RWPE1 (cell line): ENCODE results near the gene NAGS.
"Not testable (repeated sequence)": the region's sequence is repeated elsewhere in the genome, so short reads cannot be mapped to it uniquely, and the experiment has no call there.

Experiments used
- CTCF ChIA-PET: fragments of 350-600 bp; sonication (Branson Sonifier 250); formaldehyde crosslinking; extraction: SDS; loops from one replicate; lab custom pipeline; 2021; lab: Yijun Ruan, JAX
- POLR2A ChIA-PET: fragments of 400-600 bp; formaldehyde crosslinking; extraction: SDS; loops from one replicate; lab custom pipeline; 2020; ENCODE audit warnings: antibody characterized with exemption; ENCODE audit not compliant: low non-redundant PET; lab: Yijun Ruan, JAX
- DNase-seq: peaks from one replicate; pipeline ENCODE4 v3.0.0; 2012; ENCODE audit warnings: low spot score
- H3K27ac ChIP-seq: fragments of 450-650 bp; 2 replicates; pipeline ENCODE4 v1.5.1; 2017
- CTCF ChIP-seq: fragments of 450-650 bp; conservative IDR thresholded peaks from 2 replicates; pipeline ENCODE4 v1.5.1; 2017; ENCODE audit warnings: low read depth, mild to moderate bottlenecking

The NAGS gene

DNA sequence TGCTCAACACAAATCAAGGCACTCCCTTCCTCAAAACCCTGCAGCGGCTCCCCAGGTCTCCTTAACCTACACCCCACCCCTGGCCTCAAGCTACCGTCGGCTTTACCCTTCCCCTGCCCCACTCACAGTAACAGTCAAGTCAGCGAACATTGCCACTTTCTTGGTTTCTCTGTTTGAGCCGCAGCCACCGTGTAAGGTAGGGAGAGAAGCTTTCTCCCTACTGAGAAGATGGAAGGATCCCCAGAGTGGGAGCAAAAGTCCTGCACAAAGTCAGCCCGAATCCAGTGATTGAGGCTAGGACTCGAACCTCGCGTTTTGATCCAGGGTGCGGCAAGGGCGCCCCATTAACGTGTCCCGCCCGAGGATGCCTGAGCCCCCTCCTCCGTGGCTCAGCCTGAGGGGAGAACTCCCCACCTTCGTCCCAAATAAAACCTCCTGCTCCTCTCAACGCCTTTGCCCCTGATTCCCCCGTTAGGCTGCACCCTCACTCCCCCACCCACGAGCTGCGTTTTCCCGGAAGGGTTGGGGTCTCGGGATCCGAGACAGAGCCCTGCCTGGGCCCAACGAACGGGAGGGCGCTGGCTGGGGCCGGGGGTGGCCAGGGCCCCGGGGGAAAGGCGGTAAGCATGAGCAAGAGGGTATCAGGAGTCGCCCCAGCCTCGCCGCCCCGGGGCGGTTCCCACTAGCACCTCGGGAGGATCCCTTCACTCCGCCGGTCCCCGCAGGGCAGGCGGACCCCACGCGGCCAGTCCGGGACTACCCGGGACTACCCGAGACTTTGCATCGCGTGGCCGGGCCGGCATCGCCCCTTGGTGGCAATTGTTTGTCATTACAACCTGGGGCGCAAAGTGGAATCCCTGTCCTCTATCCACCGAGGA, 9.9 kb upstream of the NAGS start:
- peak; percentile 87 for TF ChIP-seq CTCF
- POLR2A ChIA-PET = no interaction called here
- peak; percentile 63 for DNase-seq
- CTCF ChIA-PET = interaction anchor here (0.6 to 2.3 kb wide), 11 partner anchors 44 to 777 kb away, joined by 3 to 18 read pairs (median 3); no protein-coding TSS in a partner anchor
- H3K27ac ChIP-seq = no peak overlapping the region

DNA sequence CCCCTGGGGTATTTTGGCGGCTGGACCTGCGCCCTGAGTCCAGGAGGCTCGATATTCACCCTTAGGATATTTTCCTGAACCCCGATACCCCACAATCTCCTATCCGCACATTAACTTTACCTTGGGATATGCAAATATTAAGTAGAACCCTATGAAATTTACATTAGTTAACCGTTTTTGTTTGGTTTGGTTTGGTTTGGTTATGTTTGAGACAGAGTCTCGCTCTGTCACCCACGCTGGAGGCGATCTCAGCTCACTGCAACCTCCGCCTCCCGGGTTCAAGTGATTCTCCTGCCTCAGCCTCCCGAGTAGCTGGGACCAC, 9.3 kb upstream of the NAGS start:
- no peak overlapping the region for H3K27ac ChIP-seq
- ChIA-PET POLR2A (interaction anchor here (0.6 kb wide), 1 partner anchor 134 kb away, joined by 3 read pairs; no protein-coding TSS in a partner anchor), CTCF (interaction anchor here (0.7 to 2.3 kb wide), 7 partner anchors 12 to 154 kb away, joined by 3 to 18 read pairs (median 4); no protein-coding TSS in a partner anchor)
- TF ChIP-seq CTCF = peak; percentile 61
- DNase-seq = no peak

DNA sequence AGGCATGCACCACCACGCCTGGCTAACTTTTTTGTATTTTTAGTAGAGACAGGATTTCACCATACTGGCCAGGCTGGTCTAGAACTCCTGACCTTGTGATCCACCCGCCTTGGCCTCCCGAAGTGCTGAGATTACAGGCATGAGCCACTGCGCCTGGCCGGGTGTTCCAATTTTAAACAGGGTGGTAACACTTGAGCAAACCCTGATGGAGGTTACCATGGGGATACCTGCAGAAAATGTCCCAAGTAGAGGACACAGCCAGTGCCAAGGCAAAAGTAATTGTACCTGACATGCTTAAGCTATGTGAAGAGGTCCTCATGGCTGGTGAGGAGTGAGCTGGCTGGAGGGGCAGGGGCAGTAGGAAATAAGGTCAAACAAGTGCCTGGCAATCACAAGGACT, 7.2 kb upstream of the NAGS start:
- POLR2A ChIA-PET, H3K27ac ChIP-seq, DNase-seq: not testable (repeated sequence)
- CTCF ChIA-PET = interaction anchor here (1.1 to 2.3 kb wide), 3 partner anchors 53 to 171 kb away, joined by 3 to 8 read pairs (median 4); no protein-coding TSS in a partner anchor

GRCh38 chr17:43998552-43998951, 5.9 kb upstream of the NAGS start:
- CTCF ChIA-PET = interaction anchor here (1.2 to 2.3 kb wide), 2 partner anchors 55 to 120 kb away, joined by 4 to 8 read pairs; no protein-coding TSS in a partner anchor
- TF ChIP-seq CTCF = no peak
- POLR2A ChIA-PET = no interaction called here
- no peak overlapping the region for H3K27ac ChIP-seq
- no peak for DNase-seq

- ChIA-PET CTCF (no interaction called here), POLR2A (no interaction called here)
- no peak overlapping the region for H3K27ac ChIP-seq
- DNase-seq = no peak
- TF ChIP-seq CTCF = no peak
Observed at GRCh38 chr17:43999024-43999423, 5.4 kb upstream of the NAGS start.

- no peak for DNase-seq
- CTCF ChIA-PET = interaction anchor here (0.6 to 1.2 kb wide), 3 partner anchors 56 to 363 kb away, joined by 3 to 4 read pairs (median 3); partner anchors contain the start of gene FAM171A2
- POLR2A ChIA-PET = no interaction called here
- H3K27ac ChIP-seq = no peak overlapping the region
- TF ChIP-seq CTCF = no peak
Observed at GRCh38 chr17:44000141-44000860, 4.1 kb upstream of the NAGS start.
